ENCODE measurements around the gene TSPAN9.

The TSPAN9 gene

DNA sequence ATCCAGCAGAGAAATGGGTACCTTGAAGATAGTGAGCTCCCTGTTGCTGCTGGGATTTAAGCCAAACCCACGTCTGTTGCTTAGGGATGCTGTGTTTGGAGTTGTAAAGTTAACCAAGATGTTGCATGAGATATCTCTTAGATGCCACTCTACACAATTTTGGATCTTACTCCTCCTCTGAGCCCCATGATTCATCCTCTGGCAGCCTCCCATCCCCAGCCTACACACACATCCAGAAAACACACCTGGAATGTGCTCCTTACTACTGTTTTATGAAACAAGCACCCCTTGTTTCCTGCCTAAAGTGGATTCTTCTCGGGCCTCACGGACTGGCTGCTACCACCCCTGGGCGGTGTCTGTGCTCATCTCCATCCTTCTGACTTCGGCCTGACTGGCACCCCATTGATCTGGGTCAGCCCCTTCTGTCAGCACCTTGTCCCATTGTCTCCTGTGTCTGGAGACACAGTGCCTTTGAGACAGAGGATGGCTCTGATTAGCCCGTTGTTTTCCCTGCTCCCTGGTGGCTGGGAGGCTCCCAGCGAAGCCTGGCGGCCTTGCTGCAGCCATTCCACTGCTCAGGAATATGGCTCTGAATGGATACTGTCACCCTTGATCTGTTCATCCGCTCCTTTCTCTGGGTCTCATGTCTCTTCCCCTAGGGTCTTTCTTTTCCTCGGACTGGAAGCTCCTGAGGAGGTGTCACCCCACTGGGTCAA, 24.3 kb downstream of the TSPAN9 start:
- DNase-seq (ENCODE audit: low read depth in 2 of 2), result no peak

DNA sequence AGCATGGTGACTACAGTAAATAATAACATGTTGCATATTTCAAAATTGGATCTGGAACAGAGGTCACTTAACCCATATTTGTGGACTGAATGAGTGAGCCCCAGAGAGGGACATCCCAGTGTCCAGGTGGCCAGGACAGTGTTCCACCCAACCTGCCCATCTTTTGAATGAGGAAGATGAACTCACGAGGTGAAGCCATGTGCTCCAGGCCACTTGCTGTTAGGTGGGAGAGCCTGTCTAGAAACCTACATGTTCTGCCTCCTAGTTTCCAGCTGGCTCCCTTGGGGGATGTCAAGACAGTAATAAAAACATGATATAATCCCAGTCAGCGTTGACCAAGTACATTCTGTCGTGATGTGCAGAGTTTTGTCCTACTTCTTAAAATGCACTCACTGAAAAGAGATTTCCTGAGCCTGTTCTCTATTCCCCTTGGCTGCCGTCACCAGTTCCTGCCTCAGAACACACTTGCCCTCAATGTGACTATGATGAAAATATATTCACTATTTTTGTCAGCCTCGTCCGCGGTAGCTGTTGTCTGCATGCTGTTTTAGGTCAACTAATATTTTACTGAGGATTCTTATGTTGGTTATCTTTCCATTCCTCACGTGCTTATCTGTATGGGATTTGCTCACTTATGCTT, 25.7 kb downstream of the TSPAN9 start:
- no peak for DNase-seq (ENCODE audit: low read depth in 2 of 2)

DNA sequence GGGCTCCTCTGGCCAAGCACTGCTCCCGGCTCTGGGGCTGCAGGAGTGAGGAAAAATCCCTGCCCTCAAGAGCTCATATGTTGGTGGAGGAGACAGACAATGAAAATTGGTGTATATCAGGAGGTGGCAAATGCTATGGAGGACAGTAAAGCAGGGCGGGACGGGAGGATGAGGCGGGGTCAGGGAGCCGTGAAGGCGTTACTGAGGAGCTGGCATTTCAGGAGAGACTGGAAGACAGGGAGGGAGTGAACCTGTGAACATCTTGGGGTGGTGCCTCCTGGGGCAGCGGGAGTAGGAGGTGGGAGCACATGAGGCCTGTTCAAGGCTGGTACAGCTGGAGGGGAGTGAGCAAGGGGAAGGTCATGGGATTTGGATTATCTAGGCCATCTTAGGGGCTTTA, 26.6 kb downstream of the TSPAN9 start:
- DNase-seq (ENCODE audit: low read depth in 2 of 2), result no peak

DNA sequence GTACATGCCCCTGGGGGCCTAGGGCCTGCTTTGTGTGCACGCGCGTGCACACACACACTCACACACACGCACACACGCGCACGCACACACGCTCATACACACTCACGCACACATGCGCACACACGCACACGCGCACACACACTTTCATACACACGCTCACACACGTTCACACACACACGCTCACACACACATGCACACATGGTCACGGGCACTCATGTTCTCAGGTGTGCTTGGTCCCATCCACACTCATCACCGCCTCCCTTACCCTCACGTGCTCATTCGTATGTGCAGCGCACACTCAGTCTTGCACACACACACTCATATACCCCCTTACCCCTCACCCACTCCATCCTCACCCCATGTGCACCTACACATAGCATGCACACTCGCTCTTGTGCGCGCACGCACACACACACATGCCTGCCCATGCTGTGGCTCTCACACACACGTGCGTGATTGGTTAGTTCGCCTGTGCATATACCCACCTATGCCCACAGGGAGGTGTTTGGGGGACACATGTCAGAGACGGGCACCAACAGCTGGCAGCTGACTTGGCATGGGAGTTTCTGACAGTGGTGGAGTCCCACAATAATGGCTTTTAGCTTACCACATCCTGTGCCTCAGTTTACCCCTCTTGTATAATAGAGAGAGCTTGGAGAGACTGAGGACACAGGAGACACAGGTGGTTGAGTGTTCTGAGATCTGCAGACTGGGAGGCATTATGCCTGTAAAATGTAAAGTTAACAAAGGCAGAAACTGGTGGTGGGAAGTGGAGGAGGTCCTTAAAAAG, 28.7 kb downstream of the TSPAN9 start:
- DNase-seq (ENCODE audit: low read depth in 2 of 2), result no peak

DNA sequence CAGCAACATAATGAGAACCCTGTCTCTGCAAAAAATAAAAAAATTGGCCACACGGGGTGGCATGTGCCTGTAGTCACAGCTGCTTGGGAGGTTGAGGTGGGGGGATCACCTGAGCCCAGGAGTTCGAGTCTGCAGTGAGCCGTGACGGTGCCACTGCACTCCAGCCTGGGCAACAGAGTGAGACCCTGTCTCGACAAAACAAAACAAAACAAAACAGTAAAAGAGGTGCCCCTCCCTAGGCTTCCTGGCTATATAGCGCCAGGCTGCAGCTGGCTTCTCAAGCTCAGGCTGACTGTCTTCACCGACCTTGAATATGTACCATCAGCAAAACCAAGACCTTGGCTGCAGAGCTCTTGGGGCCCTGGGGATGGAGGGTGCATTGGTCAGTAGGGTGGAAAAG, 29.4 kb downstream of the TSPAN9 start:
- no peak for DNase-seq (ENCODE audit: low read depth in 2 of 2)

DNA sequence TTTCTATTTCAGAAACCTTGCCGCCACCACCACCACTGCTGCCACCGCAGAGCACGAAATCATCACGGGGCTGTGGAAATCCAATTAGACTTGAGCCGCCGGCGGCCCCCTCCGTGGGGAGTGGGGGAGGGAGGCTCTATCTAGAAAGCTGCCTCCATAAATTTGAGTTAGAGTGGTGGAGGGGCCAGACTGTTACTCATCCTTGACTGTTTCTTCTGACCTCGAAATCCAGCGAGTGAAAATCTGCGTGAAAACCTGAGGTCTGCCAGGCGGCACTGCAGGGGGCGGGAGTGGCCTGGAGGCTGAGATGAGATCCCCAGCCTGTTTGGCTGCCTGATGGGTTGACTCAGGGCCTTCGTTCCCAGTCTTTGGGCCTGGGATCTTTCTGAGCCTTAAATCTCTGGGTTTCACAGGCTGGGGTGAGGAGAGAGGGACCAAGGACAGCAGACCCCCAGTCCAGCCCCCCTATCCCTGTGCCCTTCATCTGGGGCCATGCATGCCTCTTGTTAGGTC, 29.9 kb downstream of the TSPAN9 start:
- no peak for DNase-seq (ENCODE audit: low read depth in 2 of 2)

DNA sequence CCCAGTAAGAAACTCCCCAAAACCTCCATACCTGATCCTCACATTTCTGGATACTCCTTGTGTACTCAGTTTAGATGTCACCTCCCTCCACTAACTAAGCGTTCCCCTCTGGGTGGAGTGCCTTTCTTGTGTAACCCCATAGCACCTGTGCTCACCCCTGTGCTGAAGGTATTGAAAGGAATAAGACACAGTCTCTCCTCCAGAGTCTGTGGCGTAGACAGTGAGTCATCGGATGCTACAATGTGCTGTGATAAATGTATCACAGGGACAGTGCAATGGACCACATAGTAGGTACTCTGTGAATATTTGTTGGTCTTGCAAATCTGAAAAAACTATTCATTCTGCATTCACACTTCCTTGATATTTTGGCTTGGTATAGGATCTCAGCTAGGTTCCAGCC, 30.8 kb downstream of the TSPAN9 start:
- no peak for DNase-seq (ENCODE audit: low read depth in 2 of 2)

DNA sequence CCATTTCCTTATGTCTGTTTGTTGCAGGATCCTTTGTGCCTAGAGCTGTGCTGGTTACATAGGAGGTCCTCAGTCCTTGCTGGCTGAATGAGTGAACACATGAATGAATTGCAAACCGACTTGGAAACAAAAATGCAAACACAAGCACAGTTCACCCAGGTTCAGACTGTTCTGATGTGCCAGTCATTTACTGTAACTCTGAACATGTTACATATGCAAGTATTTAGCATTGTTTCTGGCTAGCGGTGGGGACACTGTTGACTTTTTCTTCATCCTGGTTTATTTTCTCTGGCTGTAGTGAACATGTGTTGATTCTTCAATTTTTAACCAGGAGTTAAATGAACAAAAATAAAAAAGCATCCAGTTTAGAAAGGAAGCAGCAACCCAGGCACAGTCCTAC, 33.4 kb downstream of the TSPAN9 start:
- DNase-seq (ENCODE audit: low read depth in 2 of 2), result no peak

DNA sequence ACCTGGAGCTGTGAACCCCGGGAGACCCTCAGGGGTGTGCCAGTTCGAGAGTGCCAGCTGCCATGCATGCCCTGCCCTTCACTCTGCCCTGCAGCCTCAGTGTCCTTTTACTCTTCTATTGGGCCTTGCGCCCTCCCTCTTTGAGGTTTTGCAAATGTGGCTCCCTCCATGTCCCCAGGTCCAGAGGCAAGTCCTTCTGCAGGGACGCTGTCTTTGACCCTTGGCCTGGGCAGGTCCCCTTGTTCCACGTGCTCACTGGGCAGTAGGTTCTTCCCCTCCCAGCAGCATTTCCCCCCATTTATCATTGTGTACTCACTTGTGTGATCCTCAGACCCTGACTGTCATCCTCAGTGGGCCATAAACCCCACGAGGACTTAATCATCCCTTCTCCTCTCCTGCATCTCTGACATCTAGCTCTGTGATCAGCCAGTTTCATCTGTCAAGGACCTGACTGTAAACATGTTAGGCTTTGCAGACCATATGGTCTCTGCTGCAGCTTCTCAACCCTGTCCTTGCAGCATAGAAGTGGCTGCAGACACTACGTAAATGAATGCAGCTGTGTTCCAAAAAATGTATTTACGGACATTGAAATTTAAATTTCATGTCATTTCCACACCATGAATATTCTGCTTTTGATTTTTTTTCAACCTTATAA, 36.6 kb downstream of the TSPAN9 start:
- no peak for DNase-seq (ENCODE audit: low read depth in 2 of 2)

DNA sequence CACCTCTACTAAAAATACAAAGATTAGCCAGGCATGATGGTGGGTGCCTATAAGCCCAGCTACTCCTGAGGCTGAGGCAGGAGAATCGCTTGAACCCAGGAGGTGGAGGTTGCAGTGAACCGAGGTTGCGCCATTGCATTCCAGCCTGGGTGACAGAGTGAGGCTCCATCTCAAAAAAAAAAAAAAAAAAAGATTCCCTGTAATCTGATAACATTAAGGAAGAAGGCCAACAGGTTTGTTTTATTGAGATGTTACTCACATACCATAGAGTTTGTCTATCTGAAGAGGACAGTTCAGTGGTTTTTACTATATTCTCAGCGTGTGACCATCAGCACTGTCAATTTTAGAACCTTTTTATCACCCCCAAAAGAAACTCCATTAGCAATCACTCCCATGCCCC, 37.5 kb downstream of the TSPAN9 start:
- DNase-seq (ENCODE audit: low read depth in 2 of 2), result no peak

DNA sequence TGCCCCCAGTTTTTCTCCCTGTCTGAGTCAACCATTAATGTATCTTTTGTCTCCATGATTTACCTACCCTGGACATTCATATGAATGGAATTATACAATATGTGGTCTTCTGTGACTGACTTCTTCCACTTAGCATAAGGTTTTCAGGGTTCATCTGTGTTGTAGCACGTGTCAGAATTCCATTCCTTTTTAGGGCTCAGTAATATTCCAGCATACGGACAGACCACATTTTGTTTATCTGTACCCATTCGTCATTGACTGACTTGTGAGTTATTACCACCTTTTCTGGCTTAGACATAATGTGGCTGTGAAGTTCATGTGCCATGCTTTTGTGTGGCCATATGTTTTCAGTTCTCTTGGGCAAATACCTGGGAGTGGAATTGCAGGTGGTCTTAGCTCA, 37.9 kb downstream of the TSPAN9 start:
- no peak for DNase-seq (ENCODE audit: low read depth in 2 of 2)

DNA sequence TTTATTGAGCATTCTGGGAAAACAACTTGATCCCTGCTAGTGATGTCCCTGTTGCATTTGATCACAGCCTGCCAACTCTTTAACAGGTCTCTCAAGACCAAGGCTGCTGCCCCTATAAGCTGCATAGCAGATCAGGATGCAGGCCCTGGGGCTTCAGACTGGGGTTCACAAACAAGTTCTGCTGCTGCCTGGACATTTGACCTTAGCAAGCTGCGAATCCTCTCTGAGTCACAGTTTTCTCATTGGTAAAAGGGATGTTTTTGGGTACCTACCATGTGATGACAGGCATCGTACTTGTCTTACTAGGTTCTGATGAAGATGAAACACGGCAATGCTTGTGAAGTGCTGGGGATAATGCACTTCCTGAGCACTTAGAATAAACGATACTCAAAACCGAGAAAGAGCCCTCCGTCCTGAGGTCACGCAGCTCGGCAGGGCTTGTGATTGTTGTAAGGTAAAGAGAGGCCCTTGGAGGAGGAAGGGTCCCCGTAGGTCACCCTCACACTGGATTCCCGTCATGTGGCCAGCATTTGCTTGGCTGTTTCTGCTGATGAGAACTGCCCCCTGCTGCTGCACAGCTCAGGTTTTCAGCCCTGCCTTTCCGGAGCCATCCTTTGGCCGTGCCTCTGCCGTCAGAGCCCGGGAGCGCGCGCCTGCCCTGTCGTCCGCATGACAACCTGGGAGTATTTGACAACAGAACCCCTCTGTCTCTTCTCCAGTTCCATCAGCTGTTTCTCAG, 39.1 kb downstream of the TSPAN9 start:
- DNase-seq (ENCODE audit: low read depth in 2 of 2), result no peak

DNA sequence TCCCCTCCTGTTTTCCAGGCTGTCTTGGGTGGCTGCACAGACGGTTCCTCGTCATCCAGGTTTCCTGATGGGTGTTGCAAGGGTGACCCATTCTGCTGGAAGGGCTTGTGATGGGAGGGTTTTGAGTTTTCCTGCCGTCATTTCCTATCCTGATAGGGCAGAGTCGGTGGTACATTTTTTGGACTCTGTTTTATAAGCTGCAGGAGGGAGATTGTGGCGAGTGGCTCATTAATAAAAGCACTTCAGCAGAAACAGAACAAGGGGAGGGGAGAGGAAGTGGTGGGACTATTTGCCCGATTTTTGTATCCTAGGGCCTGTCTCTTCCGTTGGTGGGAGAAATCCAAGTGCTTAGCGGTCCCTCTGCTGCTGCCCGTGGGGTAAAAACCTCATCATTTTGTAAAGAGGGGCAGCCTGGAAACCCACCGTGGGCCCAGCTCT, 40.0 kb downstream of the TSPAN9 start:
- no peak for DNase-seq (ENCODE audit: low read depth in 2 of 2)

DNA sequence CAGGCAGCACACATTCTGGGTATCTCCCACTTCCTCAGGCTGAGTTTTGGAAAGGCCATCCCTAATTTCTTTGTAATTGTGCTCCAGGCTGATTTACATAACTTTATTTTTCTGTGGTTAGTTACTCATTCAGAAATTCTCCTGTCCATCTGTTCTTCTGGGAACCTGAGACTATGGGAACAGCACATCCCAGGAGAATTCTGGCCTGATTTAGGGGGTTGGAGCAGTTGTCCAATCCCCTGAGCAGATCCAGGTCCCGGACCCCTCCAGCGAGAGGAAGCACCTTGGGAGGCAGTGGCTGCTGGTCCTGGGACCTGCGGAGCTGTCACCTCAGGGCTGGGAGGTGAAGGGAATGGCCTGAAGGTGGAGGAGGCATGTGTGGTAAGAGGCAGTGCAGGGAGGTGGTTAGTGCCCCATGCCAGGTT, 40.4 kb downstream of the TSPAN9 start:
- no peak for DNase-seq (ENCODE audit: low read depth in 2 of 2)

DNA sequence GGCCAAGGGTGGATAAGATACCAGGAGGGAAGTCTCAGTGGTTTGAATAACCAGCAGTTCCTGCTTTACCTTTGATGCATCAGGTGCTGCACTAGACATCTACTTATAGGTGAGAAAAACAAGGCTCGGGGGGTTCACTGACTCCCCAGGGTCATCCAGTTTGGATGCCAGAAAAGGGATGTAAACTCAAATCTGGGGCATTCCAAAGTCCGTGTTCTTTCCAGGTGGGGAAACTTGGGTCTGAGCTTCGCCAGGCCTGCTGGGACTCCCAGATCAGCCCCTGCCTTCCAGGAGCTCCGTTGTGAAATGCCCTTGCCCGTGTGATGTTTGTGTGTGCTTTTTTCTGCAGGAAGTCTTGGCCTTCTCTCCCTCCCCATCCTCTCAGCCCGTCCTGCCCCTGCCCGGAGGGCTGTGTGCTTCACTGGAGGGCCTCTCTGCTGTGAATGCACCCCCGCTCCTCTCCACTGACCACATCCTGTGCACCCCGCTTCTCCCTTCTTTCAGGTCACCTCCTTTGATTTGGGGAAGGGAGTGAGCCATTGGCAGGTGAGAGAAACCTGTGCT, 42.1 kb downstream of the TSPAN9 start:
- DNase-seq (ENCODE audit: low read depth in 2 of 2), result no peak

DNA sequence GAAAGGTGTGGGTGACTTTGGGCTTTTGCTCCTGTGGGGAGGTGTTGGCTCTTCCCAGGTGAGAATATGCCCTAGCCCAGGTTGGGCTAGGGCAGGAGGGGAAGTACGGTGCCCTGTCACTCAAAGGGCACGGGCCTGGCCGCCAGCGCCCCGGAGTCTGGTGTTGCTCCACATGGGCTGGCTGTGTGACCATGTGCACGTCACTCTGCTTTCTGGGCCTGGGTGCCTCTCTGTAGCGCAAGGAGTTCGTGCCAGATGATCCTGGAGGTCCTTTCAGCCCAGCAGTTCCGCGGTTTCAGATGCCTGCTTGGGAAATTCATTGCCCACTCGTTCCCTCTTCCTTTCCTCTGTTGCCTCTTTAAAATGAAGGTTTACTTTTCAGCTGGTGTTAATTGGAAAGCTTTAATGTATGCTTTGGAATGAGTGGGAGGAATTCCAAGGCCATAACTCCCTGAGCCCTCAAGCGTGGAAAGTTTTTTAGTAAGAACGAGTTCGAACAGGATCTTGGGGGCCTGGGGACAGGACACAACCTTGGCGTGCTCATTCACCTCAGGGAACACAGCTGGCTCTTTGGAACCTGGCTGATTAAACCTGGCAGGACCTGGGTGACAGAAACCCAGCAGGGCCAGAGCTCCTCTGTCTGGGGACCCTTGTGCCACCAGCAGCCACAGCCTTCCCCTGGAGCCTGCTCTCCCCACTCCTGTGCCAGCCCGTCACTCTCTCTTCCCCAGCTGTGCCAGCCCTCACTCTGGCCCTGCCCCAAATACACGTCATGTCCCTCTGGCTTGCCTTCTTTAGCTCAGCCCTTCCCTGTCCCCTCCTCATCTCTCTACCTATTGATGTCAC, 42.8 kb downstream of the TSPAN9 start:
- no peak for DNase-seq (ENCODE audit: low read depth in 2 of 2)

DNA sequence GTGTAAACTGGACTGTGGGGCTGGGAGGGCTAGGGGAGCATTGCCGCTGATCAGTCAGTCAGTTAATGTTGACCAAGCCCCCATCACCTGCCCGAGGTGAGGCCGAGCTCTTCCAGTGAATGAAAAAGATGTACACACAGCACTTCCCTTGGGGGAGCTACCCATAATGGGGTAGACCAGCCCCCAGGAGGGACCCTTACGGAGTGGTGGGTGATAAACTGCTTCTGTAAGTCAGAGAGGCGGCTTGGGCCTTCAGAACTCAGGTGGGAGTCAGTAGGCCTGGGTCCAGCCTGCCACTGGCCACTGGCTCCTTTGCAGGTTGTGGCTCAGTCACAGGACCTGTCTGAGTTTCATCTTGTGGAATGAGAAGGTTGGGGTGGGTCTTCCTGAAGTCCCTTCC, 43.5 kb downstream of the TSPAN9 start:
- no peak for DNase-seq (ENCODE audit: low read depth in 2 of 2)

DNA sequence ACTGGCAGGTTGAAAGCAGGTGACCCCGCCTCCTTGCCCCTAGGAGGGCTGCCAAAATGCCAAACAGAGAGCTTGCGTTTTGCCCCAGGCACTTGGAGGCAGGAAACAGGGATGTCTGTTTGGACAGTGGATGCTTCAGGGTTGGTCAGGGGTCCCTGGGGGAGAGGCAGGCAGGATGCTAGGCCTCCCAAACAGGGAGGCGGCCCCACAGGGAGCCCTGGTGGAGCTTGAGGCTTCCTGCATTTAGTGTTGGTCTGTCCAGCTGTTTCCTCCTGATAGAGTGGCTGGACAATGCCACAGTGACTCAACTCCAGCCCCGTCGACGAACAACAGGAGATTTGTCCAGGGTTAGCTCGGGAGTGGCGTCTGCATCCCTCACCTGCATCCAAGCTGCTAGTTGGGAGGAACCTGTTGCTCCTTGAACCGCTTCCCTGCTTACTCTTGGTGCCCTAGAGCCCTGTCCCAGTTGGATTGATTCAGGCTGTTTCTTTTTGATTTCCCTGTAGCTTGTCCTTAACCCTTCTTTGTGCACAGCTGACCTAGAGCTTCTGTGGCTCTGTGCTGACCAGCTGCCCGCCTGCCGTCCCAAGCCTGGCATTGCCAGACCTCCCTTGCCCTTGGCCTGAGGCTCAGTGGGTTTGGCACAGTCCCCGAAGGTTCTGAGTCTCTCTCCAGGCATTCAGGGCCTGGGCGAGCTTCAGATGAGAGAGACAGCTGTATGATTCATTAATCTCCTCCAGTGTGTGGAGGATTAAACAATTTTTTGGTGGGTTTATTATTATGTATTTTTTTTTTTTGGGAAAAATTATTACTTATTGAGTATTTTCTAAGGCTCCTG, 45.9 kb downstream of the TSPAN9 start:
- DNase-seq (ENCODE audit: low read depth in 2 of 2), result no peak

DNA sequence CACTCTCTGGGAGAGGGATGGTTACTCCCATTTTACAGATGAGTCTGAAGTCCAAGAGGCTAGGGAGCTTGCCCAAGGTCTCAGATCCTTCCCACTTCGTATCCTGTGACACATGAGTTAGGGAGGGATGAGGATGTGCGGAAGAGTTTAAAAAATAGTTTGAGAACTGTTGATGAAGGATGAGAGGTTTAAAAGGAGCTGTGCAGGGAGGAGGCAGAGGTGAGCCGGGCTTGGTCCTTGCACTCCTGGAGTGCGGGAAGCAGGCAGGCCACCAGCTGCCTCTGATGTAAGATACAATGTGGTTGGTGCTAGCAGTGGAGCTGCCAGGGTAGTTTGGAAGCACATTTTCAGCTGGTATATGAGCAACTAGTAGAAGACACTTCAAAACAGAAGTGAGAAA, 46.5 kb downstream of the TSPAN9 start:
- no peak for DNase-seq (ENCODE audit: low read depth in 2 of 2)

Measured in stimulated activated CD8-positive, alpha-beta memory T cell treated with anti-CD3 and anti-CD28 coated beads, Interleukin-2, amount 100 ng/mL, for 48 hours (primary cell).